IMR-90 (cell line): ENCODE data around the gene SDS. TPM values are rescaled to one million over a fixed set of nuclear protein-coding genes. Genes with fewer than 3 reads are reported as not detected.

Experiments
- ATAC-seq: fragments of 200-7000 bp; cut with Tn5 transposase; 2 replicates; pipeline ENCODE4 v1.9.1; 2020; ENCODE audit warnings: low read depth, mild to moderate bottlenecking, moderate library complexity
- BruUV-seq: library from RNA; stranded (reverse); fragments of 400-500 nt; replicated peaks from 2 replicates; lab custom pipeline; 2021; lab: Mats Ljungman, UMichigan
- CTCF ChIA-PET: fragments of 300-600 bp; formaldehyde crosslinking; extraction: SDS; loops from one replicate; lab custom pipeline; 2021; ENCODE audit warnings: antibody characterized with exemption; lab: Yijun Ruan, JAX
- POLR2A ChIA-PET: fragments of 300-600 bp; sonication (Branson Sonifier 250); formaldehyde crosslinking; loops from one replicate; lab custom pipeline; 2022; ENCODE audit warnings: antibody characterized with exemption; ENCODE audit not compliant: unreplicated experiment; lab: Charles Lee
- DNase-seq: peaks from one replicate; pipeline ENCODE4 v3.0.0; 2013
- H2AFZ ChIP-seq: replicated peaks from 2 replicates; pipeline ENCODE3; 2013; ENCODE audit warnings: low read length, mild to moderate bottlenecking; ENCODE audit not compliant: poor library complexity
- H2AK5ac ChIP-seq: 2 replicates; pipeline ENCODE4 v1.6.1; 2013; ENCODE audit warnings: low read depth, low read length, inconsistent platforms
- H2AK9ac ChIP-seq: replicated peaks from 2 replicates; pipeline ENCODE3; 2013; ENCODE audit warnings: mild to moderate bottlenecking, low read depth, low read length, moderate library complexity; ENCODE audit not compliant: poor library complexity
- H2BK120ac ChIP-seq: 2 replicates; pipeline ENCODE4 v1.6.1; 2013; ENCODE audit warnings: low read depth, low read length, inconsistent platforms
- H2BK15ac ChIP-seq: 3 replicates; pipeline ENCODE4 v1.6.1; 2013; ENCODE audit warnings: low read depth, low read length, inconsistent platforms
- H2BK20ac ChIP-seq: 2 replicates; pipeline ENCODE4 v1.6.1; 2013; ENCODE audit warnings: low read depth, mild to moderate bottlenecking, inconsistent platforms, low read length, moderate library complexity
- H2BK5ac ChIP-seq: 2 replicates; pipeline ENCODE4 v1.6.1; 2013; ENCODE audit warnings: mild to moderate bottlenecking, low read depth, low read length, inconsistent platforms; ENCODE audit not compliant: poor library complexity, severe bottlenecking
- H3K14ac ChIP-seq: replicated peaks from 2 replicates; pipeline ENCODE4 v1.6.1; 2013; ENCODE audit warnings: low read depth, low read length, inconsistent platforms
- H3K18ac ChIP-seq: 2 replicates; pipeline ENCODE4 v1.6.1; 2013; ENCODE audit warnings: low read depth, low read length, control low read depth
- H3K23ac ChIP-seq: 2 replicates; pipeline ENCODE4 v1.6.1; 2013; ENCODE audit warnings: low read depth, low read length, inconsistent platforms
- H3K27ac ChIP-seq: 2 replicates; pipeline ENCODE4 v1.5.1; 2013; ENCODE audit warnings: mild to moderate bottlenecking, control low read depth, low read length; ENCODE audit not compliant: insufficient read depth
- H3K27me3 ChIP-seq: 2 replicates; pipeline ENCODE4 v1.6.1; 2013; ENCODE audit warnings: low read length; ENCODE audit not compliant: control insufficient read depth, insufficient read depth
- H3K36me3 ChIP-seq: 2 replicates; pipeline ENCODE4 v1.6.1; 2013; ENCODE audit warnings: low read length, mixed read lengths; ENCODE audit not compliant: control insufficient read depth, insufficient read depth
- H3K4ac ChIP-seq: 2 replicates; pipeline ENCODE4 v1.6.1; 2013; ENCODE audit warnings: low read depth, low read length, inconsistent platforms
- H3K4me1 ChIP-seq: 2 replicates; pipeline ENCODE4 v1.6.1; 2013; ENCODE audit warnings: low read length, mixed read lengths; ENCODE audit not compliant: control insufficient read depth, insufficient read depth
- H3K4me2 ChIP-seq: 2 replicates; pipeline ENCODE4 v1.6.1; 2013; ENCODE audit warnings: low read depth, mild to moderate bottlenecking, control low read depth, low read length, moderate library complexity
- H3K4me3 ChIP-seq: 2 replicates; pipeline ENCODE4 v1.5.1; 2013; ENCODE audit warnings: low read depth, mild to moderate bottlenecking, control low read depth, low read length, moderate library complexity; ENCODE audit not compliant: insufficient read depth
- H3K56ac ChIP-seq: 2 replicates; pipeline ENCODE4 v1.6.1; 2013; ENCODE audit warnings: low read length, inconsistent platforms; ENCODE audit not compliant: insufficient read depth; ENCODE audit errors: extremely low read depth
- H3K79me1 ChIP-seq, 2 experiments: 2 replicates each; pipeline ENCODE4 v1.6.1; 2013; ENCODE audit warnings: low read length in 2 of 2, inconsistent platforms in 1 of 2, low read depth in 1 of 2
- H3K9ac ChIP-seq: 2 replicates; pipeline ENCODE4 v1.6.1; 2013; ENCODE audit warnings: low read depth, low read length, control low read depth
- H3K9me1 ChIP-seq: 2 replicates; pipeline ENCODE4 v1.6.1; 2013; ENCODE audit warnings: low read length, inconsistent platforms; ENCODE audit not compliant: insufficient read depth
- H3K9me3 ChIP-seq: 2 replicates; pipeline ENCODE4 v1.6.1; 2013; ENCODE audit warnings: low read length; ENCODE audit not compliant: control insufficient read depth, insufficient read depth
- H4K20me1 ChIP-seq: 2 replicates; pipeline ENCODE4 v1.6.1; 2013; ENCODE audit warnings: low read length, inconsistent platforms; ENCODE audit not compliant: insufficient read depth
- H4K5ac ChIP-seq: 2 replicates; pipeline ENCODE4 v1.6.1; 2013; ENCODE audit warnings: mild to moderate bottlenecking, low read depth, low read length, control low read depth
- H4K8ac ChIP-seq, 2 experiments: 2 replicates each; pipeline ENCODE4 v1.6.1; 2013; ENCODE audit warnings: low read depth in 2 of 2, low read length in 2 of 2, control low read depth in 1 of 2, inconsistent platforms in 1 of 2
- H4K91ac ChIP-seq: 2 replicates; pipeline ENCODE4 v1.6.1; 2013; ENCODE audit warnings: low read depth, low read length, inconsistent platforms; ENCODE audit not compliant: insufficient read depth
- BHLHE40 ChIP-seq: fragments of 150-350 bp; IDR thresholded peaks from 2 replicates; pipeline ENCODE4 v1.6.1; 2016; ENCODE audit warnings: mild to moderate bottlenecking, low read depth, low read length
- CEBPB ChIP-seq: IDR thresholded peaks from 2 replicates; pipeline ENCODE4 v1.6.1; 2012; ENCODE audit warnings: low read depth, low read length, improper control_type of control experiment
- CHD1 ChIP-seq: IDR thresholded peaks from 2 replicates; pipeline ENCODE4 v1.6.1; 2012; ENCODE audit warnings: low read depth, low read length, improper control_type of control experiment
- MAFK ChIP-seq: IDR thresholded peaks from 2 replicates; pipeline ENCODE4 v1.6.1; 2012; ENCODE audit warnings: low read depth, low read length, improper control_type of control experiment
- MXI1 ChIP-seq: IDR thresholded peaks from 2 replicates; pipeline ENCODE4 v1.6.1; 2012; ENCODE audit warnings: low read depth, mild to moderate bottlenecking, low read length, moderate library complexity, borderline replicate concordance
- NFE2L2 ChIP-seq: fragments of 150-350 bp; IDR thresholded peaks from 2 replicates; pipeline ENCODE4 v1.6.1; 2016; ENCODE audit warnings: low read depth, mild to moderate bottlenecking, low read length
- WGBS, 2 experiments: methylation state at CpG; one replicate each; pipeline versions ENCODE4 v1.1.5 to v1.1.7; 2013; ENCODE audit warnings: missing lambda C conversion rate in 2 of 2; ENCODE audit not compliant: insufficient read length in 1 of 2; ENCODE audit errors: extremely low coverage in 2 of 2; 5-methylcytosine and 5-hydroxymethylcytosine counted together
- dilution Hi-C: fragments of 300-500 bp; cut with HindIII; formaldehyde crosslinking; loops from one replicate; pipeline ENCODE4 v1.14.3; 2018; ENCODE audit warnings: low sequenced_read_pairs; ENCODE audit not compliant: unreplicated experiment
- in situ Hi-C: fragments of 300-500 bp; cut with MboI; formaldehyde crosslinking; loops from 3 replicates; pipeline ENCODE4 v1.14.3; 2019; ENCODE audit warnings: low sequenced_read_pairs, inconsistent platforms, mixed read lengths
- intact Hi-C: fragments of 100-400 bp; cut with micrococcal nuclease; formaldehyde crosslinking; loops from 2 replicates; pipeline ENCODE4 v1.10.0; 2022
- polyA plus RNA-seq, 3 experiments: library from polyadenylated mRNA; depleted of rRNA; stranded (reverse); fragments of >200 nt; gene quantifications; 2 replicates each; pipeline ENCODE4 v1.2.3, GENCODE V29; 2012; ENCODE audit warnings: low replicate concordance in 1 of 3
- total RNA-seq: library from RNA; depleted of rRNA; stranded (reverse); fragments of >200 nt; gene quantifications from 2 replicates; pipeline ENCODE4 v1.2.3, GENCODE V29; 2012
- TF ChIP-seq, protein P1 (sequence below): fragments of 150-350 bp; IDR thresholded peaks from 2 replicates; pipeline ENCODE4 v1.6.1; 2016; ENCODE audit warnings: low read depth, mild to moderate bottlenecking, low read length, moderate library complexity, borderline replicate concordance
- TF ChIP-seq, protein P2 (sequence below): fragments of 150-350 bp; IDR thresholded peaks from 2 replicates; pipeline ENCODE4 v1.6.1; 2017; ENCODE audit warnings: mild to moderate bottlenecking, antibody characterized with exemption, low read length, low read depth

SDS gene
- total and polyA plus RNA-seq, 2 of the 4 experiments (the other 2 are of a cell fraction) = not detected

DNA sequence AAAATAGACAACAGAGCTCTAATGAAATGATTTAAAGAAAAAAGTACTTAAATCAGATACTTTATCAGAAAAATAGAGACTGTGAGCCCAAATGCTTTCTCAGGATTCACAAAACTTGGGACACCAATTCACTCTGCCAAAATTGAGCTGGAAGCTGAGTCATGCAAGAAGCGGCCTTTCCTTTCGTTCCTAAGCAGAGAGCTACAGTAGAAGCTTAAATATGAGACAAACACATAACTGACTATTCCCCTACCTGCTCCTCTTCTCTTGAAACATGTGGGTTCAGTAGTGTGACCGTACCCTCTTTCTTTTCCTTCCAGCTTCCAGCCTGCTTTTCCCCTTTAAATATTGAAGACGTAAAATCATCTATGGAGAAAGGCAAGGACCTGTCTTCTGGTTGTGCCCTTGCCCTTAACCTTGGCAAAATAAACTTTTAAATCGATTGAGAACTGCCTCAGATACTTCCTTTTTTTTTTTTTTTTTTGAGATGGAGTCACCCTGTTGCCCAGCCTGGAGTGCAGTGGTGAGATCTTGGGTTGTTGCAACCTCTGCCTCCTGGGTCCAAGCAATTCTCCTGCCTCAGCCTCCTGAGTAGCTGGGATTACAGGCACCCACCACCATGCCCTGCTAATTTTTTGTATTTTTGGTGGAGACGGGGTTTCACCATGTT is 4.4 kb upstream of the SDS start:
- peak; percentile 72 for ATAC-seq

More for the DNA sequence above, 4.4 kb upstream of the SDS start:
- Histone ChIP-seq H2BK20ac (no peak overlapping the region), H3K9ac (no peak overlapping the region), H4K8ac (no peak overlapping the region), H2BK15ac (no peak overlapping the region), H3K9me3 (no peaks in the 10 kb centered on the region), H4K20me1 (no peaks in the 10 kb centered on the region), H4K5ac (no peak overlapping the region), H4K91ac (no peak overlapping the region), H3K56ac (no peak overlapping the region), H3K4me2 (no peak overlapping the region), H2AK9ac (no peak overlapping the region), H3K18ac (no peak overlapping the region), H2BK120ac (no peak overlapping the region), H3K79me1 (no peaks in the 10 kb centered on the region), H3K27me3 (peaks cover 5% of the 10 kb centered on the region; the same call in 1 of the 2 replicates), H3K23ac (no peak overlapping the region), H3K14ac (no peak overlapping the region), H2AFZ (no peak overlapping the region), H3K4me3 (no peak overlapping the region), H2AK5ac (no peak overlapping the region), H3K9me1 (no peaks in the 10 kb centered on the region), H3K27ac (no peak overlapping the region), H2BK5ac (no peak overlapping the region), H3K4ac (no peak overlapping the region), H3K36me3 (no peaks in the 10 kb centered on the region), H3K4me1 (no peaks in the 10 kb centered on the region)
- CTCF ChIA-PET = interaction anchor here (0.9 to 1.2 kb wide), 3 partner anchors 12 to 18 kb away, joined by 3 to 4 read pairs (median 3); partner anchors contain the start of gene SDSL
- TF ChIP-seq NFE2L2 (peak; percentile 40; the same call in 1 of the 2 replicates), MAFK (no peak), BHLHE40 (no peak), CHD1 (no peak), MXI1 (no peak), CEBPB (no peak)
- TF ChIP-seq, protein P1, sequence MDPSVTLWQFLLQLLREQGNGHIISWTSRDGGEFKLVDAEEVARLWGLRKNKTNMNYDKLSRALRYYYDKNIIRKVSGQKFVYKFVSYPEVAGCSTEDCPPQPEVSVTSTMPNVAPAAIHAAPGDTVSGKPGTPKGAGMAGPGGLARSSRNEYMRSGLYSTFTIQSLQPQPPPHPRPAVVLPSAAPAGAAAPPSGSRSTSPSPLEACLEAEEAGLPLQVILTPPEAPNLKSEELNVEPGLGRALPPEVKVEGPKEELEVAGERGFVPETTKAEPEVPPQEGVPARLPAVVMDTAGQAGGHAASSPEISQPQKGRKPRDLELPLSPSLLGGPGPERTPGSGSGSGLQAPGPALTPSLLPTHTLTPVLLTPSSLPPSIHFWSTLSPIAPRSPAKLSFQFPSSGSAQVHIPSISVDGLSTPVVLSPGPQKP = no peak
- TF ChIP-seq, protein P2, sequence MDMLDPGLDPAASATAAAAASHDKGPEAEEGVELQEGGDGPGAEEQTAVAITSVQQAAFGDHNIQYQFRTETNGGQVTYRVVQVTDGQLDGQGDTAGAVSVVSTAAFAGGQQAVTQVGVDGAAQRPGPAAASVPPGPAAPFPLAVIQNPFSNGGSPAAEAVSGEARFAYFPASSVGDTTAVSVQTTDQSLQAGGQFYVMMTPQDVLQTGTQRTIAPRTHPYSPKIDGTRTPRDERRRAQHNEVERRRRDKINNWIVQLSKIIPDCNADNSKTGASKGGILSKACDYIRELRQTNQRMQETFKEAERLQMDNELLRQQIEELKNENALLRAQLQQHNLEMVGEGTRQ = no peak
- POLR2A ChIA-PET = no interaction called here
- dilution Hi-C loops (no loop called here), intact Hi-C loops (no loop called here), in situ Hi-C loops (no loop called here)
- WGBS, 2 experiments = no CpG with 5 or more reads among the region's 6 CpGs
- peak; percentile 61 for DNase-seq
- no TSS peak for BruUV-seq
